HG02798 (cell line): ENCODE results near the gene LOXHD1.

ENCODE experiments used
- ATAC-seq: cut with Tn5 transposase; IDR thresholded peaks from one replicate; pipeline ENCODE4 v1.9.1; 2021; ENCODE audit warnings: mild to moderate bottlenecking; ENCODE audit not compliant: unreplicated experiment, poor library complexity

The LOXHD1 gene

DNA sequence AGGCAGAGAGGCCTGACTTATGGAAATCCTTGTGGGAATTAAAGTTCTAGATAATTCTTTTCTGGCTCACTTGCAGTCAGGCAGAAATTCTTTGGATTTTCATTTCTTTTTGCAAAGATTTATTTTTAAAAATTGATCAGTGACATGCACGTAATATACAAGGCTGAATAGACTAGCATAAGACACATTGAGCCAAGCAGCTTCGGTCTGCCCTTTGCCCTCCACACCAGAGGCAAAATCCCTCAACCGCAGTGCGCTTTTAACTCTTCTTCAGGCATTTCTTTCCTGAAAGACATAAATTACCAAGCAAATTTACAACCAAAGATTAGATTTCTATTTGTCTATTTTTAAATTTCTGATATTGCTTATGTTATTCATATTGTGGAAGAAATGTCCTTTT lies 227.9 kb downstream of the LOXHD1 start:
- no peak for ATAC-seq

DNA sequence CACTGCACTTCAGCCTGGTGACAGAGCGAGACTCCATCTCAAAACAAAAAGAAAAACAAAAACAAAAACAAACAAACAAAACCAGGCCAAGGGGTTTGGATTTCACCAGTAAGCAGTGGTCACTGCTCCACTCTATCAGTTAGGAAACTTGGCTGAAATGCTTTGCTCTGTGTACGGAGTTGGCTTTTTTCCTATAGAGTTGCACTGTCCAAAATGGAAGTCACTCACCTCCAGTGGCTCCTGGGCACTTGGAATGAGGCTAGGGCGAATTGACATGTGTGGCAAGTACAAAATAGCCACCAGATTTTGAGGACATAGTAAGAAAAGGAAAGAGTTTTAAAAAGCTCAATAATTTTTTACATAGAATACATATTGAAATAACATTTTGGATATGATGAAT lies 228.7 kb downstream of the LOXHD1 start:
- ATAC-seq = no peak

GRCh38 chr18:46427216-46427995 lies 229.6 kb downstream of the LOXHD1 start:
- ATAC-seq = no peak
